Inferior parietal cortex (tissue), 1 donor: ENCODE data around the gene ALCAM.
A peak's percentile ranks its signal among the peaks of the same experiment; 100 is the strongest.
"Not testable (repeated sequence)": the region's sequence is repeated elsewhere in the genome, so short reads cannot be mapped to it uniquely, and the experiment has no call there.

Source experiments
- DNase-seq: peaks from one replicate; pipeline ENCODE4 v3.0.0-alpha.2; 2016; ENCODE audit errors: extremely low spot score

ALCAM gene

GRCh38 chr3:105584003-105584790 lies 217.5 kb downstream of the ALCAM start:
- no peak for DNase-seq

GRCh38 chr3:105593315-105593714 lies 226.6 kb downstream of the ALCAM start:
- DNase-seq = no peak

GRCh38 chr3:105594219-105594618 lies 227.5 kb downstream of the ALCAM start:
- DNase-seq = no peak

- DNase-seq = no peak
Measured at GRCh38 chr3:105598042-105598796, 231.5 kb downstream of the ALCAM start.

GRCh38 chr3:105599350-105599749 lies 232.6 kb downstream of the ALCAM start:
- DNase-seq = no peak

- DNase-seq = not testable (repeated sequence)
Measured at GRCh38 chr3:105601756-105602155, 235.0 kb downstream of the ALCAM start.

- not testable (repeated sequence) for DNase-seq
Measured at GRCh38 chr3:105602286-105602685, 235.6 kb downstream of the ALCAM start.

- not testable (repeated sequence) for DNase-seq
Measured at GRCh38 chr3:105603516-105603915, 236.8 kb downstream of the ALCAM start.

GRCh38 chr3:105606016-105606415 lies 239.3 kb downstream of the ALCAM start:
- no peak for DNase-seq

- DNase-seq = no peak
Measured at GRCh38 chr3:105608623-105609022, 241.9 kb downstream of the ALCAM start.

GRCh38 chr3:105610473-105610872 lies 243.8 kb downstream of the ALCAM start:
- DNase-seq = no peak

- DNase-seq = no peak
Measured at GRCh38 chr3:105611304-105612192, 244.8 kb downstream of the ALCAM start.

- no peak for DNase-seq
Measured at GRCh38 chr3:105613120-105613519, 246.4 kb downstream of the ALCAM start.

GRCh38 chr3:105614288-105615030 lies 247.8 kb downstream of the ALCAM start:
- DNase-seq = peak; percentile 9

GRCh38 chr3:105615814-105616213 lies 249.1 kb downstream of the ALCAM start:
- DNase-seq = no peak

GRCh38 chr3:105616374-105617121 lies 249.8 kb downstream of the ALCAM start:
- DNase-seq = no peak

- no peak for DNase-seq
Measured at GRCh38 chr3:105618556-105618955, 251.8 kb downstream of the ALCAM start.

- no peak for DNase-seq
Measured at GRCh38 chr3:105619651-105620050, 252.9 kb downstream of the ALCAM start.

GRCh38 chr3:105620236-105620635 lies 253.5 kb downstream of the ALCAM start:
- no peak for DNase-seq

GRCh38 chr3:105622169-105622568 lies 255.5 kb downstream of the ALCAM start:
- no peak for DNase-seq
